ENCODE results near the gene SPRY4. TPM values are rescaled to one million over a fixed set of nuclear protein-coding genes. Genes with fewer than 3 reads are reported as not detected.
"Not testable (repeated sequence)": the region's sequence is repeated elsewhere in the genome, so short reads cannot be mapped to it uniquely, and the experiment has no call there.

The SPRY4 gene
- total RNA-seq, 1 donor from 2014 or later, result 74.2 TPM

- H3K9me3 Mint-ChIP-seq (ENCODE audit: unreplicated experiment), result no peaks in the 10 kb centered on the region
- peaks cover 20% of the 10 kb centered on the region for H3K27me3 Mint-ChIP-seq (ENCODE audit: unreplicated experiment)
- no peak for TF ChIP-seq CTCF (IDR thresholded peaks at IDR 0.05; ENCODE audit: unreplicated experiment)
- no peak overlapping the region for H3K4me3 Mint-ChIP-seq (ENCODE audit: unreplicated experiment)
- peak; percentile 68 for DNase-seq (ENCODE audit: low spot score)
- peak overlapping the region; percentile 97 for H3K27ac Mint-ChIP-seq (ENCODE audit: unreplicated experiment)
- H3K36me3 Mint-ChIP-seq (ENCODE audit: low read depth, unreplicated experiment), result no peaks in the 10 kb centered on the region
- H3K4me1 Mint-ChIP-seq (ENCODE audit: unreplicated experiment), result peaks cover 76% of the 10 kb centered on the region
These were observed 44.5 kb downstream of the SPRY4 start for GRCh38 chr5:142280066-142281007.

GRCh38 chr5:142278627-142279026, 46.2 kb downstream of the SPRY4 start:
- Mint-ChIP-seq H3K4me3 (ENCODE audit: unreplicated experiment) (no peak overlapping the region), H3K27me3 (ENCODE audit: unreplicated experiment) (peaks cover 16% of the 10 kb centered on the region), H3K9me3 (ENCODE audit: unreplicated experiment) (no peaks in the 10 kb centered on the region), H3K4me1 (ENCODE audit: unreplicated experiment) (peaks cover 60% of the 10 kb centered on the region), H3K27ac (ENCODE audit: unreplicated experiment) (peak overlapping the region; percentile 69), H3K36me3 (ENCODE audit: low read depth, unreplicated experiment) (no peaks in the 10 kb centered on the region)
- TF ChIP-seq CTCF (IDR thresholded peaks at IDR 0.05; ENCODE audit: unreplicated experiment), result no peak
- DNase-seq (ENCODE audit: low spot score), result no peak

- peaks cover 52% of the 10 kb centered on the region for H3K4me1 Mint-ChIP-seq (ENCODE audit: unreplicated experiment)
- no peaks in the 10 kb centered on the region for H3K36me3 Mint-ChIP-seq (ENCODE audit: low read depth, unreplicated experiment)
- no peak for TF ChIP-seq CTCF (IDR thresholded peaks at IDR 0.05; ENCODE audit: unreplicated experiment)
- DNase-seq (ENCODE audit: low spot score), result no peak
- H3K4me3 Mint-ChIP-seq (ENCODE audit: unreplicated experiment), result no peak overlapping the region
- H3K9me3 Mint-ChIP-seq (ENCODE audit: unreplicated experiment), result no peaks in the 10 kb centered on the region
- H3K27me3 Mint-ChIP-seq (ENCODE audit: unreplicated experiment), result peaks cover 14% of the 10 kb centered on the region
- H3K27ac Mint-ChIP-seq (ENCODE audit: unreplicated experiment), result peak overlapping the region; percentile 30
These were observed 47.0 kb downstream of the SPRY4 start for GRCh38 chr5:142277796-142278195.

- Mint-ChIP-seq H3K36me3 (ENCODE audit: low read depth, unreplicated experiment) (no peaks in the 10 kb centered on the region), H3K27ac (ENCODE audit: unreplicated experiment) (no peak overlapping the region), H3K27me3 (ENCODE audit: unreplicated experiment) (peaks cover 11% of the 10 kb centered on the region), H3K4me1 (ENCODE audit: unreplicated experiment) (peaks cover 42% of the 10 kb centered on the region), H3K9me3 (ENCODE audit: unreplicated experiment) (no peaks in the 10 kb centered on the region), H3K4me3 (ENCODE audit: unreplicated experiment) (no peak overlapping the region)
- DNase-seq (ENCODE audit: low spot score), result no peak
- TF ChIP-seq CTCF (IDR thresholded peaks at IDR 0.05; ENCODE audit: unreplicated experiment), result no peak
These were observed 48.3 kb downstream of the SPRY4 start for GRCh38 chr5:142276517-142276916.

GRCh38 chr5:142275496-142275895, 49.3 kb downstream of the SPRY4 start:
- peaks cover 9% of the 10 kb centered on the region for H3K27me3 Mint-ChIP-seq (ENCODE audit: unreplicated experiment)
- H3K9me3 Mint-ChIP-seq (ENCODE audit: unreplicated experiment), result no peaks in the 10 kb centered on the region
- peaks cover 33% of the 10 kb centered on the region for H3K4me1 Mint-ChIP-seq (ENCODE audit: unreplicated experiment)
- no peak for DNase-seq (ENCODE audit: low spot score)
- H3K4me3 Mint-ChIP-seq (ENCODE audit: unreplicated experiment), result no peak overlapping the region
- no peaks in the 10 kb centered on the region for H3K36me3 Mint-ChIP-seq (ENCODE audit: low read depth, unreplicated experiment)
- no peak for TF ChIP-seq CTCF (IDR thresholded peaks at IDR 0.05; ENCODE audit: unreplicated experiment)
- no peak overlapping the region for H3K27ac Mint-ChIP-seq (ENCODE audit: unreplicated experiment)

GRCh38 chr5:142272596-142272995, 52.2 kb downstream of the SPRY4 start:
- not testable (repeated sequence) for H3K36me3 Mint-ChIP-seq (ENCODE audit: low read depth, unreplicated experiment); H3K4me1 Mint-ChIP-seq (ENCODE audit: unreplicated experiment); H3K4me3 Mint-ChIP-seq (ENCODE audit: unreplicated experiment); H3K27ac Mint-ChIP-seq (ENCODE audit: unreplicated experiment); DNase-seq (ENCODE audit: low spot score); H3K9me3 Mint-ChIP-seq (ENCODE audit: unreplicated experiment); H3K27me3 Mint-ChIP-seq (ENCODE audit: unreplicated experiment)

- H3K27me3 Mint-ChIP-seq (ENCODE audit: unreplicated experiment); H3K4me3 Mint-ChIP-seq (ENCODE audit: unreplicated experiment); H3K36me3 Mint-ChIP-seq (ENCODE audit: low read depth, unreplicated experiment); DNase-seq (ENCODE audit: low spot score); H3K27ac Mint-ChIP-seq (ENCODE audit: unreplicated experiment); H3K9me3 Mint-ChIP-seq (ENCODE audit: unreplicated experiment): not testable (repeated sequence)
- peaks cover 50% of the 10 kb centered on the region for H3K4me1 Mint-ChIP-seq (ENCODE audit: unreplicated experiment)
These were observed 60.7 kb downstream of the SPRY4 start for GRCh38 chr5:142264084-142264483.
